NCI-H524 (cell line): ENCODE results near the gene RYR2.

Experiments
- DNase-seq, 2 experiments: peaks; one replicate each; lab custom pipeline; 2025; lab: John Stamatoyannopoulos, UW

RYR2 gene

GRCh38 chr1:237431448-237431847, 389.5 kb downstream of the RYR2 start:
- DNase-seq, result no peak

- no peak for DNase-seq
Observed at GRCh38 chr1:237440346-237440745, 398.4 kb downstream of the RYR2 start.

GRCh38 chr1:237444120-237444790, 402.3 kb downstream of the RYR2 start:
- DNase-seq, result no peak

GRCh38 chr1:237448042-237448441, 406.1 kb downstream of the RYR2 start:
- no peak for DNase-seq

GRCh38 chr1:237457573-237457972, 415.6 kb downstream of the RYR2 start:
- no peak for DNase-seq

- no peak for DNase-seq
Observed at GRCh38 chr1:237467320-237467719, 425.3 kb downstream of the RYR2 start.

- DNase-seq, result peak; percentile 32 to 56
Observed at GRCh38 chr1:237470712-237471338, 428.8 kb downstream of the RYR2 start.

GRCh38 chr1:237471377-237471776, 429.4 kb downstream of the RYR2 start:
- no peak for DNase-seq

GRCh38 chr1:237471956-237472355, 430.0 kb downstream of the RYR2 start:
- no peak for DNase-seq

GRCh38 chr1:237473854-237474253, 431.9 kb downstream of the RYR2 start:
- no peak for DNase-seq

- DNase-seq, result no peak
Observed at GRCh38 chr1:237478082-237478481, 436.1 kb downstream of the RYR2 start.

GRCh38 chr1:237478842-237479241, 436.9 kb downstream of the RYR2 start:
- DNase-seq, result no peak

- no peak for DNase-seq
Observed at GRCh38 chr1:237482777-237483176, 440.8 kb downstream of the RYR2 start.

- DNase-seq, result peak in 1 of 2 experiments; percentile 8
Observed at GRCh38 chr1:237492359-237492758, 450.4 kb downstream of the RYR2 start.

GRCh38 chr1:237500566-237500965, 458.6 kb downstream of the RYR2 start:
- DNase-seq, result no peak

GRCh38 chr1:237503292-237503691, 461.3 kb downstream of the RYR2 start:
- no peak for DNase-seq

- DNase-seq, result no peak
Observed at GRCh38 chr1:237507005-237507404, 465.0 kb downstream of the RYR2 start.

- DNase-seq, result no peak
Observed at GRCh38 chr1:237509748-237510147, 467.8 kb downstream of the RYR2 start.

- no peak for DNase-seq
Observed at GRCh38 chr1:237525102-237525501, 483.1 kb downstream of the RYR2 start.

GRCh38 chr1:237527761-237528160, 485.8 kb downstream of the RYR2 start:
- DNase-seq, result no peak

GRCh38 chr1:237528545-237528944, 486.6 kb downstream of the RYR2 start:
- DNase-seq, result no peak

GRCh38 chr1:237539055-237539454, 497.1 kb downstream of the RYR2 start:
- no peak for DNase-seq

GRCh38 chr1:237542525-237543418, 500.8 kb downstream of the RYR2 start:
- DNase-seq, result no peak
